ENCODE measurements around the gene ZFAND3.

- TF ChIP-seq EP300 (IDR thresholded peaks at IDR 0.05; ENCODE audit: borderline replicate concordance in 1 of 2, control insufficient read depth in 1 of 2, low read depth in 2 of 2, low read length in 2 of 2) (no peak), ZNF274 (IDR thresholded peaks at IDR 0.05; ENCODE audit: insufficient read depth, insufficient read length) (no peak), POLR2AphosphoS5 (IDR thresholded peaks at IDR 0.05; ENCODE audit: low read length) (no peak), RBBP5 (conservative IDR thresholded peaks at IDR 0.05) (no peak), YY1 (IDR thresholded peaks at IDR 0.05; ENCODE audit: low read depth, low read length) (no peak), ZNF384 (IDR thresholded peaks at IDR 0.05; ENCODE audit: borderline replicate concordance, low read depth, low read length) (no peak), CTCF (IDR thresholded peaks at IDR 0.05 in 2 of 3, conservative IDR thresholded peaks at IDR 0.05 in 1 of 3; ENCODE audit: control insufficient read depth in 2 of 3, extremely low read depth in 1 of 3, insufficient read depth in 1 of 3, low read depth in 3 of 3, low read length in 3 of 3) (no peak), SMC3 (IDR thresholded peaks at IDR 0.05; ENCODE audit: borderline replicate concordance, low read length) (no peak), EZH2 (IDR thresholded peaks at IDR 0.05; ENCODE audit: borderline replicate concordance, control insufficient read depth, low read depth, low read length) (no peak)
These were observed 220.7 kb downstream of the ZFAND3 start for GRCh38 chr6:38040254-38040653.
